Omental fat pad (tissue), 4 donors: Measurements from ENCODE around the gene TET2. TPM values are rescaled to one million over a fixed set of nuclear protein-coding genes. Genes with fewer than 3 reads are reported as not detected.
A peak's percentile ranks its signal among the peaks of the same experiment; 100 is the strongest.

Experiments used
- ATAC-seq: fragments of 150-250 bp; one replicate; pipeline ENCODE4 v1.9.1; 2016; ENCODE audit warnings: mild to moderate bottlenecking, moderate library complexity; ENCODE audit not compliant: low FRiP score
- DNase-seq: peaks from one replicate; pipeline ENCODE4 v3.0.0-alpha.2; 2019; ENCODE audit warnings: low spot score
- CTCF ChIP-seq, 3 donors: fragments of 450-650 bp; IDR thresholded peaks; one replicate each; pipeline ENCODE4 v1.5.1; 2016 to 2017; ENCODE audit warnings: antibody characterized with exemption in 3 of 3, mild to moderate bottlenecking in 3 of 3, moderate library complexity in 2 of 3
- total RNA-seq, 4 donors: library from RNA; depleted of rRNA; stranded (reverse); fragments of >200 nt; gene quantifications; one replicate each; pipeline ENCODE4 v1.1.0, GENCODE V29; 2016

Gene TET2
- total RNA-seq, 4 donors from 2014 or later, result 17.7 to 36.7 (median 22.1) TPM

- no peak for ATAC-seq
- TF ChIP-seq CTCF (IDR thresholded peaks at IDR 0.05), result no peak
- DNase-seq, result no peak
Observed at GRCh38 chr4:105139646-105140045, 7.0 kb upstream of the TET2 start.

GRCh38 chr4:105140684-105141490, 5.8 kb upstream of the TET2 start:
- no peak for TF ChIP-seq CTCF (IDR thresholded peaks at IDR 0.05)
- ATAC-seq (no peak), DNase-seq (no peak)

- no peak for DNase-seq
- ATAC-seq, result no peak
Observed at GRCh38 chr4:105145156-105145902, 1.3 kb upstream of the TET2 start.

GRCh38 chr4:105145903-105146275, 787 bp upstream of the TET2 start:
- no peak for DNase-seq
- TF ChIP-seq CTCF (IDR thresholded peaks at IDR 0.05), result no peak
- peak; percentile 27 for ATAC-seq

More at GRCh38 chr4:105145156-105145902, 1.3 kb upstream of the TET2 start:
- no peak for TF ChIP-seq CTCF (IDR thresholded peaks at IDR 0.05)

GRCh38 chr4:105147016-105147552, 408 bp downstream of the TET2 start:
- ATAC-seq (no peak), DNase-seq (no peak)
- no peak for TF ChIP-seq CTCF (IDR thresholded peaks at IDR 0.05)

GRCh38 chr4:105147553-105148161, 981 bp downstream of the TET2 start:
- no peak for TF ChIP-seq CTCF (IDR thresholded peaks at IDR 0.05)
- ATAC-seq, result no peak
- DNase-seq, result no peak
